Measurements from ENCODE around the gene MAP3K5.

The MAP3K5 gene

DNA sequence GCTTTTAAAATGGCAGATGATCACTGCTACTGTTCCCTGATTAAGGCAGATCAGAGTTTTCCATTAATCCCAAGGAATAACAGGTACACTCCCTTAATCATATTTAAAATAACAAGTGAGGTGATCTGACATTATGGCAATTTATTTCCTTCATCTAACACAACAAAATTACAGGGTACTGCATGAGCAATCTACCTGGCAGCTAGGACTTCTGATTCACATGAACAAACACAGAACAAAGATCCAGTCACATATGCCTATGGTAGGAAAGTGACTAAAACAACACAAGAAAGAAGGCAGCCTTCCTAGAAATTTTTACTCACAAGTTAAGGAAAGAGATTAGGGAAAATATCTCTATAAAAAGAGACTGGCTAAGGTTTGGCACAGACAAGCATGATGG is 275.3 kb downstream of the MAP3K5 start:
- Histone ChIP-seq H3K27ac (ENCODE audit: low read depth, low read length) (no peak overlapping the region), H4K91ac (ENCODE audit: low read depth, low read length) (no peak overlapping the region), H3K4ac (ENCODE audit: low read depth, low read length) (no peak overlapping the region), H3K36me3 (ENCODE audit: control insufficient read depth in 1 of 2, insufficient read depth in 2 of 2, low read length in 2 of 2) (peaks cover 0 to 3% of the 10 kb centered on the region in 2 experiments), H4K12ac (ENCODE audit: low read depth, low read length) (no peak overlapping the region), H3K18ac (ENCODE audit: low read length) (no peak overlapping the region), H3K79me1 (ENCODE audit: low read length) (no peaks in the 10 kb centered on the region), H3K9ac (ENCODE audit: low read length) (no peak overlapping the region), H3K23ac (ENCODE audit: low read length) (no peak overlapping the region), H2BK120ac (ENCODE audit: insufficient read depth, low read length, poor library complexity) (no peak overlapping the region), H3K27me3 (ENCODE audit: insufficient read depth, low read length) (no peaks in the 10 kb centered on the region), H3K79me2 (ENCODE audit: control insufficient read depth, insufficient read depth, low read length, poor library complexity) (no peaks in the 10 kb centered on the region), H2AK5ac (ENCODE audit: low read length) (no peak overlapping the region), H3K4me3 (ENCODE audit: low read depth, low read length) (no peak overlapping the region), H3K4me1 (ENCODE audit: control insufficient read depth in 1 of 2, insufficient read depth in 2 of 2, low read length in 2 of 2) (peaks cover 0 to 2% of the 10 kb centered on the region in 2 experiments), H2BK12ac (ENCODE audit: low read length) (no peak overlapping the region), H3K9me3 (ENCODE audit: insufficient read depth, low read depth, low read length) (peaks cover 2% of the 10 kb centered on the region), H2BK5ac (ENCODE audit: low read depth, low read length, poor library complexity) (no peak overlapping the region), H4K8ac (ENCODE audit: low read depth, low read length) (no peak overlapping the region), H3K4me2 (ENCODE audit: low read length) (no peak overlapping the region), H3K14ac (ENCODE audit: low read length) (no peak overlapping the region), H2AFZ (ENCODE audit: insufficient read depth, low read length, poor library complexity) (no peak overlapping the region)
- DNase-seq = no peak

- no CpG with 5 or more reads among the region's 4 CpGs for WGBS (ENCODE audit: extremely low coverage, insufficient coverage, insufficient read length)
- Histone ChIP-seq H3K4me3 (ENCODE audit: low read depth, low read length) (no peak overlapping the region), H3K23ac (ENCODE audit: low read length) (no peak overlapping the region), H2BK12ac (ENCODE audit: low read length) (no peak overlapping the region), H3K14ac (ENCODE audit: low read length) (no peak overlapping the region), H2AFZ (ENCODE audit: insufficient read depth, low read length, poor library complexity) (no peak overlapping the region), H2BK120ac (ENCODE audit: insufficient read depth, low read length, poor library complexity) (no peak overlapping the region), H3K9ac (ENCODE audit: low read length) (no peak overlapping the region), H3K79me1 (ENCODE audit: low read length) (no peaks in the 10 kb centered on the region), H3K36me3 (ENCODE audit: control insufficient read depth in 1 of 2, insufficient read depth in 2 of 2, low read length in 2 of 2) (peaks cover 0 to 3% of the 10 kb centered on the region in 2 experiments), H4K8ac (ENCODE audit: low read depth, low read length) (no peak overlapping the region), H3K9me3 (ENCODE audit: insufficient read depth, low read depth, low read length) (peaks cover 2% of the 10 kb centered on the region), H4K91ac (ENCODE audit: low read depth, low read length) (no peak overlapping the region), H3K4me1 (ENCODE audit: control insufficient read depth in 1 of 2, insufficient read depth in 2 of 2, low read length in 2 of 2) (no peaks in the 10 kb centered on the region), H3K27ac (ENCODE audit: low read depth, low read length) (no peak overlapping the region), H3K79me2 (ENCODE audit: control insufficient read depth, insufficient read depth, low read length, poor library complexity) (no peaks in the 10 kb centered on the region), H3K4ac (ENCODE audit: low read depth, low read length) (no peak overlapping the region), H2AK5ac (ENCODE audit: low read length) (no peak overlapping the region), H4K12ac (ENCODE audit: low read depth, low read length) (no peak overlapping the region), H3K18ac (ENCODE audit: low read length) (no peak overlapping the region), H2BK5ac (ENCODE audit: low read depth, low read length, poor library complexity) (no peak overlapping the region), H3K27me3 (ENCODE audit: insufficient read depth, low read length) (no peaks in the 10 kb centered on the region), H3K4me2 (ENCODE audit: low read length) (no peak overlapping the region)
- DNase-seq = no peak
These were observed 277.7 kb downstream of the MAP3K5 start for GRCh38 chr6:136514591-136514990.

- no CpG with 5 or more reads among the region's 3 CpGs for WGBS (ENCODE audit: extremely low coverage, insufficient coverage, insufficient read length)
- H3K23ac ChIP-seq (ENCODE audit: low read length) = no peak overlapping the region
- no peaks in the 10 kb centered on the region for H3K4me1 ChIP-seq (ENCODE audit: control insufficient read depth in 1 of 2, insufficient read depth in 2 of 2, low read length in 2 of 2)
These were observed 280.4 kb downstream of the MAP3K5 start for GRCh38 chr6:136511926-136512325.

DNA sequence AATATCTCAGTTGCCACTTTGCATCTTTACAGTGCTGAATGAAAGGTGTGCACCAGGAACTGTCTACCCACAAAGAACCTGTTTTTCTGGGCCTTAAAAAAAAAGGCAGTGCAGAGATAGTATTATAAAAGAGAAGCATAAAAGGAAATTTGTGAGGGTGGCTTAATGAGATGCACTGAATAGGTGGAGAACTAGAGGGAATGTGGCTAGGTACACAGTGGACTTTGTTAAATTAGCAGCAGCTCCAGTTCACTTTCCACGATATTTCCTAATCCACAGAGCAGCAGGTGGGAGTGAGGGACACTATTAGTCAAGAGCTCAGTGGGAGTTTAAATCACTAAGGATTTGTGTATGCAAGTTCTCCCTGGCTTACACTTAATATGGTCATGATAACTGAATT is 280.9 kb downstream of the MAP3K5 start:
- H4K12ac ChIP-seq (ENCODE audit: low read depth, low read length) = no peak overlapping the region
- H3K18ac ChIP-seq (ENCODE audit: low read length) = no peak overlapping the region
- no peak overlapping the region for H2BK12ac ChIP-seq (ENCODE audit: low read length)
- no peak overlapping the region for H3K4ac ChIP-seq (ENCODE audit: low read depth, low read length)
- H3K9me3 ChIP-seq (ENCODE audit: insufficient read depth, low read depth, low read length) = peaks cover 2% of the 10 kb centered on the region
- H3K79me2 ChIP-seq (ENCODE audit: control insufficient read depth, insufficient read depth, low read length, poor library complexity) = no peaks in the 10 kb centered on the region
- H2AFZ ChIP-seq (ENCODE audit: insufficient read depth, low read length, poor library complexity) = no peak overlapping the region
- no peak overlapping the region for H4K91ac ChIP-seq (ENCODE audit: low read depth, low read length)
- H3K4me3 ChIP-seq (ENCODE audit: low read depth, low read length) = no peak overlapping the region
- no peak overlapping the region for H3K9ac ChIP-seq (ENCODE audit: low read length)
- no peaks in the 10 kb centered on the region for H3K27me3 ChIP-seq (ENCODE audit: insufficient read depth, low read length)
- H3K23ac ChIP-seq (ENCODE audit: low read length) = no peak overlapping the region
- WGBS (ENCODE audit: extremely low coverage, insufficient coverage, insufficient read length) = no CpG with 5 or more reads among the region's 1 CpG
- H3K4me2 ChIP-seq (ENCODE audit: low read length) = no peak overlapping the region
- no peaks in the 10 kb centered on the region for H3K4me1 ChIP-seq (ENCODE audit: control insufficient read depth in 1 of 2, insufficient read depth in 2 of 2, low read length in 2 of 2)
- no peaks in the 10 kb centered on the region for H3K79me1 ChIP-seq (ENCODE audit: low read length)
- no peak overlapping the region for H3K27ac ChIP-seq (ENCODE audit: low read depth, low read length)
- peaks cover 2 to 3% of the 10 kb centered on the region in 2 experiments for H3K36me3 ChIP-seq (ENCODE audit: control insufficient read depth in 1 of 2, insufficient read depth in 2 of 2, low read length in 2 of 2)
- H2BK120ac ChIP-seq (ENCODE audit: insufficient read depth, low read length, poor library complexity) = no peak overlapping the region
- DNase-seq = no peak
- no peak overlapping the region for H2AK5ac ChIP-seq (ENCODE audit: low read length)
- H4K8ac ChIP-seq (ENCODE audit: low read depth, low read length) = no peak overlapping the region
- no peak overlapping the region for H3K14ac ChIP-seq (ENCODE audit: low read length)
- no peak overlapping the region for H2BK5ac ChIP-seq (ENCODE audit: low read depth, low read length, poor library complexity)

More at GRCh38 chr6:136511926-136512325, 280.4 kb downstream of the MAP3K5 start:
- Histone ChIP-seq H4K8ac (ENCODE audit: low read depth, low read length) (no peak overlapping the region), H3K27ac (ENCODE audit: low read depth, low read length) (no peak overlapping the region), H3K27me3 (ENCODE audit: insufficient read depth, low read length) (no peaks in the 10 kb centered on the region), H3K4me2 (ENCODE audit: low read length) (no peak overlapping the region), H2AK5ac (ENCODE audit: low read length) (no peak overlapping the region), H2BK5ac (ENCODE audit: low read depth, low read length, poor library complexity) (no peak overlapping the region), H4K12ac (ENCODE audit: low read depth, low read length) (no peak overlapping the region), H4K91ac (ENCODE audit: low read depth, low read length) (no peak overlapping the region), H2AFZ (ENCODE audit: insufficient read depth, low read length, poor library complexity) (no peak overlapping the region), H3K36me3 (ENCODE audit: control insufficient read depth in 1 of 2, insufficient read depth in 2 of 2, low read length in 2 of 2) (peaks cover 2 to 3% of the 10 kb centered on the region in 2 experiments), H3K4me3 (ENCODE audit: low read depth, low read length) (no peak overlapping the region), H3K4ac (ENCODE audit: low read depth, low read length) (no peak overlapping the region), H2BK120ac (ENCODE audit: insufficient read depth, low read length, poor library complexity) (no peak overlapping the region), H2BK12ac (ENCODE audit: low read length) (no peak overlapping the region), H3K79me2 (ENCODE audit: control insufficient read depth, insufficient read depth, low read length, poor library complexity) (no peaks in the 10 kb centered on the region), H3K18ac (ENCODE audit: low read length) (no peak overlapping the region), H3K9ac (ENCODE audit: low read length) (no peak overlapping the region), H3K9me3 (ENCODE audit: insufficient read depth, low read depth, low read length) (peaks cover 2% of the 10 kb centered on the region), H3K79me1 (ENCODE audit: low read length) (no peaks in the 10 kb centered on the region), H3K14ac (ENCODE audit: low read length) (no peak overlapping the region)
- no peak for DNase-seq

Data from trophoblast cell (in vitro differentiated cells and primary cell).